CD14-positive monocyte (primary cell): ENCODE measurements around the gene TBC1D9B. TPM values are rescaled to one million over a fixed set of nuclear protein-coding genes. Genes with fewer than 3 reads are reported as not detected.

ENCODE experiments used
- DNase-seq, 3 donors: peaks; one replicate each; pipeline ENCODE4 v3.0.0-alpha.2; 2011 to 2022
- H2AFZ ChIP-seq: 2 replicates; pipeline ENCODE4 v1.6.0; 2012; ENCODE audit warnings: mild to moderate bottlenecking, low read depth, low read length, inconsistent platforms; ENCODE audit not compliant: insufficient read depth, poor library complexity, severe bottlenecking
- H3K27ac ChIP-seq, 2 donors: 1 replicate in 1 of 2; 2 replicates in 1 of 2; pipeline ENCODE4 v1.5.1; 2012 to 2013; ENCODE audit warnings: low read length in 2 of 2, control low read depth in 1 of 2, inconsistent platforms in 1 of 2, low read depth in 1 of 2, mild to moderate bottlenecking in 1 of 2
- H3K27me3 ChIP-seq, 2 donors: one replicate each; pipeline versions ENCODE4 v1.6.0 to v1.6.1; 2011 to 2013; ENCODE audit warnings: low read length in 2 of 2; ENCODE audit not compliant: control insufficient read depth in 2 of 2, insufficient read depth in 2 of 2
- H3K36me3 ChIP-seq, 2 donors: replicated peaks in 1 of 2; 1 replicate in 1 of 2; 2 replicates in 1 of 2; pipeline versions ENCODE4 v1.5.1 to v1.6.1; 2012 to 2013; ENCODE audit warnings: low read length in 2 of 2, control low read depth in 1 of 2, inconsistent platforms in 1 of 2, mild to moderate bottlenecking in 1 of 2; ENCODE audit not compliant: insufficient read depth in 2 of 2, control insufficient read depth in 1 of 2
- H3K4me1 ChIP-seq, 2 donors: 1 replicate in 1 of 2; 2 replicates in 1 of 2; pipeline versions ENCODE4 v1.5.1 to v1.6.1; 2012 to 2013; ENCODE audit warnings: low read length in 2 of 2, control low read depth in 1 of 2, inconsistent platforms in 1 of 2, mild to moderate bottlenecking in 1 of 2, moderate library complexity in 1 of 2; ENCODE audit not compliant: insufficient read depth in 2 of 2, control insufficient read depth in 1 of 2
- H3K4me2 ChIP-seq: replicated peaks from 2 replicates; pipeline ENCODE3; 2012; ENCODE audit warnings: low read length, moderate library complexity, mild to moderate bottlenecking; ENCODE audit not compliant: poor library complexity, severe bottlenecking; ENCODE audit errors: extremely low read depth
- H3K4me3 ChIP-seq, 3 experiments: fragments of 200-600 bp in 1 of 3; sonication (generic) in 1 of 3; replicated peaks in 1 of 3; 1 replicate in 2 of 3; 2 replicates in 1 of 3; pipeline ENCODE4 v1.5.1; 2011 to 2013; ENCODE audit warnings: low read length in 3 of 3, mild to moderate bottlenecking in 3 of 3, control low read depth in 2 of 3, low read depth in 2 of 3, inconsistent platforms in 1 of 3, moderate library complexity in 1 of 3
- H3K79me2 ChIP-seq: 2 replicates; pipeline ENCODE4 v1.6.0; 2012; ENCODE audit warnings: mild to moderate bottlenecking, control low read depth, inconsistent platforms, low read length, moderate library complexity; ENCODE audit not compliant: insufficient read depth
- H3K9ac ChIP-seq: 2 replicates; pipeline ENCODE4 v1.6.0; 2017; ENCODE audit warnings: low read length, mild to moderate bottlenecking; ENCODE audit not compliant: insufficient read depth, poor library complexity, severe bottlenecking
- H3K9me3 ChIP-seq, 2 donors: replicated peaks in 1 of 2; 1 replicate in 1 of 2; 2 replicates in 1 of 2; pipeline versions ENCODE4 v1.5.1 to v1.6.1; 2012 to 2013; ENCODE audit warnings: low read length in 2 of 2, control low read depth in 1 of 2; ENCODE audit not compliant: control insufficient read depth in 1 of 2, insufficient read depth in 1 of 2
- H4K20me1 ChIP-seq: 2 replicates; pipeline ENCODE4 v1.6.0; 2012; ENCODE audit warnings: mild to moderate bottlenecking, low read length, control low read depth, moderate library complexity; ENCODE audit not compliant: insufficient read depth
- H3K27ac Mint-ChIP-seq, 7 donors: one replicate each; pipeline ENCODE4 v1.8.0; 2020; ENCODE audit warnings: mild to moderate bottlenecking in 7 of 7, mixed read lengths in 7 of 7, moderate library complexity in 6 of 7, inconsistent platforms in 2 of 7
- H3K27me3 Mint-ChIP-seq, 3 donors: one replicate each; pipeline ENCODE4 v1.8.0; 2021 to 2022; ENCODE audit warnings: low read depth in 3 of 3, mild to moderate bottlenecking in 3 of 3, mixed read lengths in 3 of 3, moderate library complexity in 3 of 3, inconsistent platforms in 1 of 3
- H3K36me3 Mint-ChIP-seq, 2 donors: one replicate each; pipeline ENCODE4 v1.8.0; 2020; ENCODE audit warnings: mixed read lengths in 2 of 2, inconsistent platforms in 1 of 2, mild to moderate bottlenecking in 1 of 2
- H3K4me1 Mint-ChIP-seq: one replicate; pipeline ENCODE4 v1.8.0; 2020; ENCODE audit warnings: mild to moderate bottlenecking, mixed read lengths
- H3K4me3 Mint-ChIP-seq, 2 donors: one replicate each; pipeline ENCODE4 v1.8.0; 2020; ENCODE audit warnings: mild to moderate bottlenecking in 2 of 2, mixed read lengths in 2 of 2, moderate library complexity in 1 of 2
- H3K9me3 Mint-ChIP-seq, 7 donors: one replicate each; pipeline ENCODE4 v1.8.0; 2020 to 2022; ENCODE audit warnings: mixed read lengths in 7 of 7, mild to moderate bottlenecking in 6 of 7, moderate library complexity in 6 of 7, inconsistent platforms in 2 of 7
- WGBS: methylation state at CpG from one replicate; pipeline ENCODE4 v1.1.5; 2013; ENCODE audit warnings: missing lambda C conversion rate; ENCODE audit not compliant: insufficient coverage; 5-methylcytosine and 5-hydroxymethylcytosine counted together
- intact Hi-C, 2 donors: fragments of 100-400 bp; cut with micrococcal nuclease; formaldehyde crosslinking; loops; one replicate each; pipeline versions ENCODE4 v1.15.0 to v1.15.1; 2023
- polyA plus RNA-seq, 3 donors: library from polyadenylated mRNA; depleted of rRNA in 1 of 3; unstranded in 2 of 3; stranded (reverse) in 1 of 3; fragments of 300-500 nt in 2 of 3; fragments of >200 nt in 1 of 3; fragmentation: Illumina TruSeq in 2 of 3; gene quantifications; 1 replicate in 2 of 3; 2 replicates in 1 of 3; pipeline ENCODE4 v1.2.3, GENCODE V29; 2012 to 2021
- TF ChIP-seq, protein P1 (sequence below): fragments of 200-600 bp; IDR thresholded peaks from one replicate; pipeline ENCODE4 v1.8.0; 2022; ENCODE audit warnings: antibody characterized with exemption, mild to moderate bottlenecking

The TBC1D9B gene
- polyA plus RNA-seq, 3 donors = 13.4 to 116 (median 26.3) TPM

DNA sequence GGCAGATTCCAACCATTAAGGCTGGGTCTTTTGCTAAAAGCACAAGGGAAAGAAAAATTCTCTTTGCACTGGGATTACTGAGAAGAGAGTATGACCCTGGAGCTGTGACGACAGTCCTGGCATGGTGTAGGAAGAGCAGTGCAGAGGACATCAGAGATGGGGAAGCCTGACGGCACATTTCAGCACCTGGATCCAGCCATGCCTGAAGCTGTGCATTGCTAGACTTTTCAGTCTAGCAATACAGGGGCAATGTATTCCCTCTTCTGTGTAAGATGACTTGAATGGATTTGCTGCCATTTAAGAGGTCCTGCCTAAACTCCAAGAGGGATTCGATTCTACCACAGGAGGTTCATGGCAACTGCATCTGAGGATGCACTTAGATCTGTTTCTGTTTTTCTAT, 36.7 kb downstream of the TBC1D9B start:
- Histone ChIP-seq H3K27me3 (no peaks in the 10 kb centered on the region), H3K9ac (no peak overlapping the region), H3K27ac (no peak overlapping the region), H3K4me2 (no peak overlapping the region), H3K9me3 (no peaks in the 10 kb centered on the region), H3K79me2 (no peaks in the 10 kb centered on the region), H4K20me1 (no peaks in the 10 kb centered on the region), H3K4me3 (no peak overlapping the region), H3K4me1 (no peaks in the 10 kb centered on the region), H2AFZ (no peak overlapping the region), H3K36me3 (peaks cover 80 to 98% of the 10 kb centered on the region in 2 donors)
- TF ChIP-seq, protein P1, sequence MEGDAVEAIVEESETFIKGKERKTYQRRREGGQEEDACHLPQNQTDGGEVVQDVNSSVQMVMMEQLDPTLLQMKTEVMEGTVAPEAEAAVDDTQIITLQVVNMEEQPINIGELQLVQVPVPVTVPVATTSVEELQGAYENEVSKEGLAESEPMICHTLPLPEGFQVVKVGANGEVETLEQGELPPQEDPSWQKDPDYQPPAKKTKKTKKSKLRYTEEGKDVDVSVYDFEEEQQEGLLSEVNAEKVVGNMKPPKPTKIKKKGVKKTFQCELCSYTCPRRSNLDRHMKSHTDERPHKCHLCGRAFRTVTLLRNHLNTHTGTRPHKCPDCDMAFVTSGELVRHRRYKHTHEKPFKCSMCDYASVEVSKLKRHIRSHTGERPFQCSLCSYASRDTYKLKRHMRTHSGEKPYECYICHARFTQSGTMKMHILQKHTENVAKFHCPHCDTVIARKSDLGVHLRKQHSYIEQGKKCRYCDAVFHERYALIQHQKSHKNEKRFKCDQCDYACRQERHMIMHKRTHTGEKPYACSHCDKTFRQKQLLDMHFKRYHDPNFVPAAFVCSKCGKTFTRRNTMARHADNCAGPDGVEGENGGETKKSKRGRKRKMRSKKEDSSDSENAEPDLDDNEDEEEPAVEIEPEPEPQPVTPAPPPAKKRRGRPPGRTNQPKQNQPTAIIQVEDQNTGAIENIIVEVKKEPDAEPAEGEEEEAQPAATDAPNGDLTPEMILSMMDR = no peak
- Mint-ChIP-seq H3K4me1 (peaks cover 2% of the 10 kb centered on the region), H3K4me3 (no peak overlapping the region), H3K27ac (no peak overlapping the region), H3K27me3 (no peaks in the 10 kb centered on the region), H3K9me3 (no peaks in the 10 kb centered on the region), H3K36me3 (peaks cover 78 to 94% of the 10 kb centered on the region in 2 donors)
- no peak for DNase-seq
- WGBS = 100% methylated on average over 3 of the region's 3 CpGs
- intact Hi-C loops = no loop called here

DNA sequence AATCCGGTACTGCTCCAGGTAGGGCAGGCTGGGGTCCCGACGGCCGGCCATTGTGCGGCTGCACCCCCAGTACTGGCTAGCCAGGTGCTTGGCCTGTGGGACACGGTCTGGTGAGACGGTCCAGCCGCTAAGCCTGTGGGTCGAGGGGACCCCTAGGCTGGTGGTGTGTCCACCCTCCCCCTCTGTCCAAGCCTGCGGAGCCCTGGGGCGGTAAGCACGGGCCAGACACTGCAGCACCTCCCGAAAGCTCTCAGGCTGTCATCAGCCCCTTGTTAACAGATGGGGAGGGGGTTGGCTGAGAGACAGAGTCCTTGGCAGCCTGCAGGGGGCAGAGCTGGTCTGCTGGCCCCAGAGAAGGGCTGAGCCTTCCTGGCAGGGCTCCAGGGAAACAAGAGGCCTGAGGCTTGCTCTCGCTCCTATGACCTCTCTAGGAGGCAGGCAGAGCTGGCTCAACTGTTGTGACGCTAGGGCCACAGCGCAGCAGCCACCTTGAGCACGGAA, 37.2 kb downstream of the TBC1D9B start:
- H2AFZ ChIP-seq = no peak overlapping the region
- H3K9me3 ChIP-seq = no peaks in the 10 kb centered on the region
- no peak overlapping the region for H3K4me2 ChIP-seq
- no peaks in the 10 kb centered on the region for H3K4me1 ChIP-seq
- TF ChIP-seq, protein P1 = no peak
- no peaks in the 10 kb centered on the region for H4K20me1 ChIP-seq
- H3K9ac ChIP-seq = no peak overlapping the region
- H3K27ac ChIP-seq = no peak overlapping the region
- no peak overlapping the region for H3K4me3 ChIP-seq
- no peaks in the 10 kb centered on the region for H3K27me3 ChIP-seq
- H3K4me1 Mint-ChIP-seq = peaks cover 6% of the 10 kb centered on the region
- 98% methylated on average over 14 of the region's 17 CpGs for WGBS
- peak in 1 of 3 donors; percentile 22 for DNase-seq
- peaks cover 78 to 95% of the 10 kb centered on the region in 2 donors for H3K36me3 ChIP-seq
- peaks cover 0 to 2% (median 0%) of the 10 kb centered on the region in 3 donors for H3K27me3 Mint-ChIP-seq
- intact Hi-C loops = no loop called here
- no peak overlapping the region for H3K27ac Mint-ChIP-seq
- peaks cover 75 to 92% of the 10 kb centered on the region in 2 donors for H3K36me3 Mint-ChIP-seq
- no peaks in the 10 kb centered on the region for H3K79me2 ChIP-seq
- H3K9me3 Mint-ChIP-seq = no peaks in the 10 kb centered on the region
- no peak overlapping the region for H3K4me3 Mint-ChIP-seq
